ENCODE results near the gene LRP5.
A peak's percentile ranks its signal among the peaks of the same experiment; 100 is the strongest.

DNA sequence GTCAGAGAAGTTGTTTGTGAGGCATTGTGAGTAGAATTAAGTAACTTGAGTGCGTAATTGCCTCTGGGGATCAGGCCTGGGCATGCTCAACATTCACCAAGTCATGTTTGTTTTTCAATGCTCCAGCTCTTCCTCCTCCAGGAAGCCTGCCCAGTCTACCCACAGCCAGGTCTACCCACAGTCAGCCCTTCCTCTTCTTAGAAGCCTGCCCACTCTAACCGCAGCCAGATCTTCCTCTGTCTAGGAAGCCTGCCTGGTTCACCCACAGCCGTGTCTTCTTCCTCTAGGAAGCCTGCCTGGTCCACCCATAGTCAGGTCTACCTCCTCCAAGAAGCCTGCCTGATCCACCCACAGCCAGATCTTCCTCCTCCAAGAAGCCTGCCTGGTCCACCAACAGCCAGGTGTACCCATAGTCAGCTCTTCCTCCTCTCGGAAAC is 25.0 kb downstream of the LRP5 start:
- TF ChIP-seq, protein P1, sequence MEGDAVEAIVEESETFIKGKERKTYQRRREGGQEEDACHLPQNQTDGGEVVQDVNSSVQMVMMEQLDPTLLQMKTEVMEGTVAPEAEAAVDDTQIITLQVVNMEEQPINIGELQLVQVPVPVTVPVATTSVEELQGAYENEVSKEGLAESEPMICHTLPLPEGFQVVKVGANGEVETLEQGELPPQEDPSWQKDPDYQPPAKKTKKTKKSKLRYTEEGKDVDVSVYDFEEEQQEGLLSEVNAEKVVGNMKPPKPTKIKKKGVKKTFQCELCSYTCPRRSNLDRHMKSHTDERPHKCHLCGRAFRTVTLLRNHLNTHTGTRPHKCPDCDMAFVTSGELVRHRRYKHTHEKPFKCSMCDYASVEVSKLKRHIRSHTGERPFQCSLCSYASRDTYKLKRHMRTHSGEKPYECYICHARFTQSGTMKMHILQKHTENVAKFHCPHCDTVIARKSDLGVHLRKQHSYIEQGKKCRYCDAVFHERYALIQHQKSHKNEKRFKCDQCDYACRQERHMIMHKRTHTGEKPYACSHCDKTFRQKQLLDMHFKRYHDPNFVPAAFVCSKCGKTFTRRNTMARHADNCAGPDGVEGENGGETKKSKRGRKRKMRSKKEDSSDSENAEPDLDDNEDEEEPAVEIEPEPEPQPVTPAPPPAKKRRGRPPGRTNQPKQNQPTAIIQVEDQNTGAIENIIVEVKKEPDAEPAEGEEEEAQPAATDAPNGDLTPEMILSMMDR (IDR thresholded peaks at IDR 0.05 in 2 of 3, conservative IDR thresholded peaks at IDR 0.05 in 1 of 3; ENCODE audit: insufficient read depth in 2 of 3, low read depth in 1 of 3, low read length in 3 of 3) = no peak
- no peak for TF ChIP-seq ZNF239 (CRISPR knock-in tag; IDR thresholded peaks at IDR 0.05)
- no peak for TF ChIP-seq ZNF24 (IDR thresholded peaks at IDR 0.05)
- TF ChIP-seq NRF1 (conservative IDR thresholded peaks at IDR 0.05 in 1 of 2, IDR thresholded peaks at IDR 0.05 in 1 of 2) = 0 out of 4 replicates have a peak, but pooled peaks of 1 of the 2 experiments have one; percentile 9
- TF ChIP-seq MED1 (CRISPR knock-in tag; IDR thresholded peaks at IDR 0.05; ENCODE audit: borderline replicate concordance) = no peak
- TF ChIP-seq, protein P2, sequence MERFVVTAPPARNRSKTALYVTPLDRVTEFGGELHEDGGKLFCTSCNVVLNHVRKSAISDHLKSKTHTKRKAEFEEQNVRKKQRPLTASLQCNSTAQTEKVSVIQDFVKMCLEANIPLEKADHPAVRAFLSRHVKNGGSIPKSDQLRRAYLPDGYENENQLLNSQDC (CRISPR knock-in tag; IDR thresholded peaks at IDR 0.05) = no peak
- no peak for TF ChIP-seq GATAD2A (IDR thresholded peaks at IDR 0.05)
- TF ChIP-seq RBM15 (IDR thresholded peaks at IDR 0.05; ENCODE audit: insufficient read depth, low read length) = no peak
- TF ChIP-seq, protein P3, sequence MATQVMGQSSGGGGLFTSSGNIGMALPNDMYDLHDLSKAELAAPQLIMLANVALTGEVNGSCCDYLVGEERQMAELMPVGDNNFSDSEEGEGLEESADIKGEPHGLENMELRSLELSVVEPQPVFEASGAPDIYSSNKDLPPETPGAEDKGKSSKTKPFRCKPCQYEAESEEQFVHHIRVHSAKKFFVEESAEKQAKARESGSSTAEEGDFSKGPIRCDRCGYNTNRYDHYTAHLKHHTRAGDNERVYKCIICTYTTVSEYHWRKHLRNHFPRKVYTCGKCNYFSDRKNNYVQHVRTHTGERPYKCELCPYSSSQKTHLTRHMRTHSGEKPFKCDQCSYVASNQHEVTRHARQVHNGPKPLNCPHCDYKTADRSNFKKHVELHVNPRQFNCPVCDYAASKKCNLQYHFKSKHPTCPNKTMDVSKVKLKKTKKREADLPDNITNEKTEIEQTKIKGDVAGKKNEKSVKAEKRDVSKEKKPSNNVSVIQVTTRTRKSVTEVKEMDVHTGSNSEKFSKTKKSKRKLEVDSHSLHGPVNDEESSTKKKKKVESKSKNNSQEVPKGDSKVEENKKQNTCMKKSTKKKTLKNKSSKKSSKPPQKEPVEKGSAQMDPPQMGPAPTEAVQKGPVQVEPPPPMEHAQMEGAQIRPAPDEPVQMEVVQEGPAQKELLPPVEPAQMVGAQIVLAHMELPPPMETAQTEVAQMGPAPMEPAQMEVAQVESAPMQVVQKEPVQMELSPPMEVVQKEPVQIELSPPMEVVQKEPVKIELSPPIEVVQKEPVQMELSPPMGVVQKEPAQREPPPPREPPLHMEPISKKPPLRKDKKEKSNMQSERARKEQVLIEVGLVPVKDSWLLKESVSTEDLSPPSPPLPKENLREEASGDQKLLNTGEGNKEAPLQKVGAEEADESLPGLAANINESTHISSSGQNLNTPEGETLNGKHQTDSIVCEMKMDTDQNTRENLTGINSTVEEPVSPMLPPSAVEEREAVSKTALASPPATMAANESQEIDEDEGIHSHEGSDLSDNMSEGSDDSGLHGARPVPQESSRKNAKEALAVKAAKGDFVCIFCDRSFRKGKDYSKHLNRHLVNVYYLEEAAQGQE (IDR thresholded peaks at IDR 0.05; ENCODE audit: borderline replicate concordance) = no peak
- TF ChIP-seq, protein P3 (CRISPR knock-in tag; IDR thresholded peaks at IDR 0.05; ENCODE audit: low read depth) = no peak
- no peak for TF ChIP-seq CAMTA2 (CRISPR knock-in tag; conservative IDR thresholded peaks at IDR 0.05)
- TF ChIP-seq, protein P4, sequence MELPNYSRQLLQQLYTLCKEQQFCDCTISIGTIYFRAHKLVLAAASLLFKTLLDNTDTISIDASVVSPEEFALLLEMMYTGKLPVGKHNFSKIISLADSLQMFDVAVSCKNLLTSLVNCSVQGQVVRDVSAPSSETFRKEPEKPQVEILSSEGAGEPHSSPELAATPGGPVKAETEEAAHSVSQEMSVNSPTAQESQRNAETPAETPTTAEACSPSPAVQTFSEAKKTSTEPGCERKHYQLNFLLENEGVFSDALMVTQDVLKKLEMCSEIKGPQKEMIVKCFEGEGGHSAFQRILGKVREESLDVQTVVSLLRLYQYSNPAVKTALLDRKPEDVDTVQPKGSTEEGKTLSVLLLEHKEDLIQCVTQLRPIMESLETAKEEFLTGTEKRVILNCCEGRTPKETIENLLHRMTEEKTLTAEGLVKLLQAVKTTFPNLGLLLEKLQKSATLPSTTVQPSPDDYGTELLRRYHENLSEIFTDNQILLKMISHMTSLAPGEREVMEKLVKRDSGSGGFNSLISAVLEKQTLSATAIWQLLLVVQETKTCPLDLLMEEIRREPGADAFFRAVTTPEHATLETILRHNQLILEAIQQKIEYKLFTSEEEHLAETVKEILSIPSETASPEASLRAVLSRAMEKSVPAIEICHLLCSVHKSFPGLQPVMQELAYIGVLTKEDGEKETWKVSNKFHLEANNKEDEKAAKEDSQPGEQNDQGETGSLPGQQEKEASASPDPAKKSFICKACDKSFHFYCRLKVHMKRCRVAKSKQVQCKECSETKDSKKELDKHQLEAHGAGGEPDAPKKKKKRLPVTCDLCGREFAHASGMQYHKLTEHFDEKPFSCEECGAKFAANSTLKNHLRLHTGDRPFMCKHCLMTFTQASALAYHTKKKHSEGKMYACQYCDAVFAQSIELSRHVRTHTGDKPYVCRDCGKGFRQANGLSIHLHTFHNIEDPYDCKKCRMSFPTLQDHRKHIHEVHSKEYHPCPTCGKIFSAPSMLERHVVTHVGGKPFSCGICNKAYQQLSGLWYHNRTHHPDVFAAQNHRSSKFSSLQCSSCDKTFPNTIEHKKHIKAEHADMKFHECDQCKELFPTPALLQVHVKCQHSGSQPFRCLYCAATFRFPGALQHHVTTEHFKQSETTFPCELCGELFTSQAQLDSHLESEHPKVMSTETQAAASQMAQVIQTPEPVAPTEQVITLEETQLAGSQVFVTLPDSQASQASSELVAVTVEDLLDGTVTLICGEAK (IDR thresholded peaks at IDR 0.05) = no peak
- TF ChIP-seq, protein P4 (CRISPR knock-in tag; IDR thresholded peaks at IDR 0.05) = no peak
- no peak for TF ChIP-seq BRCA1 (IDR thresholded peaks at IDR 0.05)
- TF ChIP-seq BRCA1 (CRISPR knock-in tag; IDR thresholded peaks at IDR 0.05) = no peak

Data from K562 (cell line).